OCI-LY3 (cell line): Measurements from ENCODE around the gene TSPAN9.

Source experiments
- H2AFZ ChIP-seq: fragments of 200-600, 300-600 bp; shearing (Covaris generic); 2 replicates; pipeline ENCODE4 v1.6.0; 2014; ENCODE audit warnings: antibody characterized with exemption, low read depth, low read length
- H3K27ac ChIP-seq: fragments of 200-600, 300-600 bp; sonication (generic); 2 replicates; pipeline ENCODE4 v1.5.1; 2014; ENCODE audit warnings: mild to moderate bottlenecking, low read length, moderate library complexity, mixed read lengths
- H3K27me3 ChIP-seq: fragments of 200-600, 300-600 bp; sonication (generic); 2 replicates; pipeline ENCODE4 v1.6.1; 2014; ENCODE audit warnings: low read depth, low read length, mixed read lengths
- H3K36me3 ChIP-seq: fragments of 200-600, 300-600 bp; sonication (generic); replicated peaks from 2 replicates; pipeline ENCODE3; 2014; ENCODE audit warnings: low read depth, low read length, mixed read lengths
- H3K4me1 ChIP-seq: fragments of 300-600, 200-600 bp; sonication (generic); 2 replicates; pipeline ENCODE4 v1.6.1; 2014; ENCODE audit warnings: low read length, mixed read lengths
- H3K4me2 ChIP-seq: fragments of 200-600, 300-600 bp; sonication (generic); 2 replicates; pipeline ENCODE4 v1.6.1; 2014; ENCODE audit warnings: low read length, mixed read lengths
- H3K4me3 ChIP-seq: fragments of 300-600, 200-600 bp; sonication (generic); 2 replicates; pipeline ENCODE4 v1.5.1; 2014; ENCODE audit warnings: antibody characterized with exemption, mild to moderate bottlenecking, low read length, moderate library complexity
- H3K79me2 ChIP-seq: fragments of 300-600, 200-600 bp; shearing (Covaris generic); 2 replicates; pipeline ENCODE4 v1.6.1; 2014; ENCODE audit warnings: mild to moderate bottlenecking, low read length, mixed read lengths
- H3K9ac ChIP-seq: fragments of 300-600, 200-600 bp; shearing (Covaris generic); 2 replicates; pipeline ENCODE4 v1.6.0; 2014; ENCODE audit warnings: mild to moderate bottlenecking, low read length, moderate library complexity
- H3K9me3 ChIP-seq: fragments of 200-600, 300-600 bp; shearing (Covaris generic); 2 replicates; pipeline ENCODE4 v1.6.1; 2014; ENCODE audit warnings: low read length, mixed read lengths; ENCODE audit not compliant: insufficient read depth
- H4K20me1 ChIP-seq: fragments of 200-600, 300-600 bp; sonication (generic); 2 replicates; pipeline ENCODE4 v1.6.1; 2016; ENCODE audit warnings: low read length, mixed read lengths; ENCODE audit not compliant: insufficient read depth
- CTCF ChIP-seq: fragments of 200-600, 300-600 bp; sonication (generic); IDR thresholded peaks from 2 replicates; pipeline ENCODE4 v1.5.1; 2014; ENCODE audit warnings: antibody characterized with exemption, low read length, low read depth
- EZH2phosphoT487 ChIP-seq: fragments of 200-600 bp; shearing (Covaris generic); IDR thresholded peaks from 2 replicates; pipeline ENCODE4 v1.6.1; 2018; ENCODE audit warnings: antibody characterized with exemption, mixed run types, low read depth

Gene TSPAN9

DNA sequence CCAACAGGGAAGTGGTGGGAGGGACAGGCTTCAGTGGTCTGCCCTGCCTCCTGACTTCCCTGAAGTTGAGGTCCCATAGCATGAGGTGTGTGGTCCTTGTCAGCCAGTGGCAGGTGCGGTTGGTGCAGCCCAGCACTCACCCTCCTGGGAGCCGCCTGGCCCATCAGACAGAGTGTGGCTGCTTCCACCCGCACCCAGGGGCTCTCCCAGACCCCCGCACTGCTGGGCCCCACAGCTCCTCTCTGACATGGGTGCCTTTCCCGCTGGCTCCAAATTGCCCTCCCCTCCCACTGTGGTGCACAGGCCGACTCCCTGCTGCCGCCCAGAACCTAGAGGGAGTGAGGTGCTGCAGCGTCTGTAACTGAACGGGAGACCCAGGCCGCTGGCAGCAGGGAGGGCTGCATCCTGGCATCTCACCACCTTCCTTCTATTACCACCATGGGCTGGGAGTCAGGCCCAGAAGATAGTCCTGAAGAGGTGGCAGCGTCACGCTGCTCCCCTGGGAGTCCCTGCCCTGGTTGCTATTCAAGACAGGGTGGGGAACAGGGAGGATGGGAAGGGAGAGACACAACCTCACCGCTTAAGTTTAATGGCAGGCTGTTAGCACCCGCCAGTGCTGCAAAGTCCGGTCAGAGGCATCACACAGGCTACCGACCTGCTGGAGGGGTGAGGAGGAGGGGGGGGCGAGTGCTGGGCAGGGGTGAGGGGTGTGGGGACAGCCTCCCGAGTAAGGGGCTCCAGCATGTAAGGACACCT is 233.3 kb downstream of the TSPAN9 start:
- TF ChIP-seq EZH2phosphoT487: no peak
- no peak overlapping the region for H3K4me2 ChIP-seq
- H3K27ac ChIP-seq: no peak overlapping the region

DNA sequence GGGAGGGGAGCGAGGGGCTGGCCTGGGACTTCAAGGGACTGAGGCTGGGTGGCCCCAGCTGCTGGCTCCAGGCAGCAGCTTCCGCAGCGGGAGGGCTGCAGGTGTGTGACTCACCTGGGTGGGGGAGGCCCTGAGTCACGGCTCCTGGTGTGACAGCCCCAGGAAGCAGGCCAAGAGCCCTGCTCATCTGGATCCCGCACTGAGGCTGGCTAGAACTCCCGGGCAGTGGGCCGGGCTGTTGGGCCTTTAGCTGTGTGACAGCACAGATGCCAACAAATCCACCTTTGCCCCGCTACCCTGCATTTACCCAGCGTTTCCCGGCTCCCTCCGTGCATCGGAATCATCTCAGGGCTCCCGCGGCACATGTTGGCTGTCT is 233.8 kb downstream of the TSPAN9 start:
- Histone ChIP-seq H4K20me1 (no peaks in the 10 kb centered on the region; the same call in 1 of the 2 replicates), H3K27ac (no peak overlapping the region), H3K36me3 (no peaks in the 10 kb centered on the region), H3K79me2 (no peaks in the 10 kb centered on the region), H3K9ac (no peak overlapping the region), H2AFZ (no peak overlapping the region), H3K9me3 (no peaks in the 10 kb centered on the region), H3K27me3 (peaks cover 32% of the 10 kb centered on the region), H3K4me1 (no peaks in the 10 kb centered on the region), H3K4me2 (no peak overlapping the region), H3K4me3 (no peak overlapping the region)
- TF ChIP-seq CTCF: no peak
- no peak for TF ChIP-seq EZH2phosphoT487

More for the DNA sequence above, 233.3 kb downstream of the TSPAN9 start:
- H3K4me3 ChIP-seq: no peak overlapping the region
- H3K4me1 ChIP-seq: no peaks in the 10 kb centered on the region
- no peaks in the 10 kb centered on the region for H3K79me2 ChIP-seq
- no peak overlapping the region for H2AFZ ChIP-seq
- H3K9me3 ChIP-seq: no peaks in the 10 kb centered on the region
- peaks cover 32% of the 10 kb centered on the region for H3K27me3 ChIP-seq
- H4K20me1 ChIP-seq: no peaks in the 10 kb centered on the region; the same call in 1 of the 2 replicates
- no peak overlapping the region for H3K9ac ChIP-seq
- H3K36me3 ChIP-seq: no peaks in the 10 kb centered on the region

DNA sequence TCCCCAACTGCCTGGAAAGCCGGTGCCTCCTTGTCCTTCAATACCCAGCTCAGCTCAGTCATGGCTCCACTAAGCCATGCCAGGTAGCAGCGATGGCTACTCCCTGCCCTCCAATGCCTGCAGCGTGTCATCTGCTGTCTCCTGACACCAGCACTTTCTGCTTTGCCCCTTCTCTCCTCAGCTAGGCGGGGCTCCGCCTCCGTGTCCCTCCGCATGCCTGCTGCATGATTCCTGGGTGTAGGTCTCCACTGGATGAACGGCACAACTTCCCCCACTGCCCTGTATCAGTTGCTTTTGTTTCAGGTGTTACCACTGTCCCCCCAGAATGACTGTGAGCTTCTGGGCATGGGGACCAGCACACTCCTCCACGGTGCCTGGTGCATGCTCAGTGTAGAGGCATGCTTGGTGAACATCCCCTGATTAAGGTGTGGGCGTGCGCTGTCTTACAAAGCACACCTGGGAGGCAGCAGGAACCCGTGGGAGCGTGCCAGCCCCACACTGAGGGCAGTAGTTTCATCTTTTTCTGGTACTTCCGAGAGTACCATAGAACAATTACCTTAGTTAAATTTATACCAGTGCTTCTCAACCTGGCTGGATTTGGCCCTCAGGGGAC is 234.4 kb downstream of the TSPAN9 start:
- no peak overlapping the region for H3K9ac ChIP-seq
- H3K27ac ChIP-seq: no peak overlapping the region
- no peaks in the 10 kb centered on the region for H3K4me1 ChIP-seq
- no peak overlapping the region for H3K4me3 ChIP-seq
- no peak overlapping the region for H2AFZ ChIP-seq
- H3K9me3 ChIP-seq: no peaks in the 10 kb centered on the region
- TF ChIP-seq EZH2phosphoT487 (no peak), CTCF (no peak)
- no peak overlapping the region for H3K4me2 ChIP-seq
- H3K36me3 ChIP-seq: no peaks in the 10 kb centered on the region
- no peaks in the 10 kb centered on the region for H3K79me2 ChIP-seq
- H3K27me3 ChIP-seq: peaks cover 32% of the 10 kb centered on the region
- no peaks in the 10 kb centered on the region; the same call in 1 of the 2 replicates for H4K20me1 ChIP-seq

GRCh38 chr12:3313066-3313465 is 235.9 kb downstream of the TSPAN9 start:
- Histone ChIP-seq H3K4me3 (no peak overlapping the region), H3K4me2 (no peak overlapping the region), H3K9me3 (no peaks in the 10 kb centered on the region), H2AFZ (no peak overlapping the region), H3K36me3 (no peaks in the 10 kb centered on the region), H3K27ac (no peak overlapping the region), H3K27me3 (peaks cover 42% of the 10 kb centered on the region), H3K9ac (no peak overlapping the region), H3K4me1 (no peaks in the 10 kb centered on the region), H4K20me1 (no peaks in the 10 kb centered on the region), H3K79me2 (no peaks in the 10 kb centered on the region)
- no peak for TF ChIP-seq CTCF
- TF ChIP-seq EZH2phosphoT487: no peak
